Measurements from ENCODE around the gene UPF3A.
"Not testable (repeated sequence)": the region's sequence is repeated elsewhere in the genome, so short reads cannot be mapped to it uniquely, and the experiment has no call there.

UPF3A gene

GRCh38 chr13:114281351-114282040, at the start of gene UPF3A:
UPF3A (plus strand) TSS chr13:114281601; CDS start chr13:114281640, 39 bp downstream.
- peak; percentile 91 for DNase-seq

GRCh38 chr13:114231886-114232285, 49.5 kb upstream of the UPF3A start:
- DNase-seq = no peak

GRCh38 chr13:114234266-114234644, 47.1 kb upstream of the UPF3A start:
- DNase-seq = no peak

- DNase-seq = peak; percentile 88
Measured at GRCh38 chr13:114234645-114235421, 46.6 kb upstream of the UPF3A start, which contains the start of gene CDC16. CDC16 (plus strand) TSS chr13:114234897; CDS start chr13:114235085, 188 bp downstream.

GRCh38 chr13:114235697-114236096, 45.7 kb upstream of the UPF3A start:
- no peak for DNase-seq

- no peak for DNase-seq
Measured at GRCh38 chr13:114236227-114236626, 45.2 kb upstream of the UPF3A start.

GRCh38 chr13:114237415-114238112, 43.8 kb upstream of the UPF3A start:
- no peak for DNase-seq

GRCh38 chr13:114241918-114242317, 39.5 kb upstream of the UPF3A start:
- DNase-seq = no peak

GRCh38 chr13:114243971-114244370, 37.4 kb upstream of the UPF3A start:
- no peak for DNase-seq

- no peak for DNase-seq
Measured at GRCh38 chr13:114244637-114245036, 36.8 kb upstream of the UPF3A start.

GRCh38 chr13:114248011-114248410, 33.4 kb upstream of the UPF3A start:
- no peak for DNase-seq

- DNase-seq = no peak
Measured at GRCh38 chr13:114249077-114249476, 32.3 kb upstream of the UPF3A start.

- DNase-seq = not testable (repeated sequence)
Measured at GRCh38 chr13:114251639-114252440, 29.6 kb upstream of the UPF3A start.

GRCh38 chr13:114256547-114256946, 24.9 kb upstream of the UPF3A start:
- no peak for DNase-seq

GRCh38 chr13:114257014-114257413, 24.4 kb upstream of the UPF3A start:
- DNase-seq = no peak

- no peak for DNase-seq
Measured at GRCh38 chr13:114258589-114258988, 22.8 kb upstream of the UPF3A start.

- DNase-seq = no peak
Measured at GRCh38 chr13:114259374-114259773, 22.0 kb upstream of the UPF3A start.

- no peak for DNase-seq
Measured at GRCh38 chr13:114259974-114260373, 21.4 kb upstream of the UPF3A start.

- no peak for DNase-seq
Measured at GRCh38 chr13:114260814-114261213, 20.6 kb upstream of the UPF3A start.

- DNase-seq = no peak
Measured at GRCh38 chr13:114261328-114261965, 20.0 kb upstream of the UPF3A start.

- DNase-seq = no peak
Measured at GRCh38 chr13:114263578-114263977, 17.8 kb upstream of the UPF3A start.

GRCh38 chr13:114264313-114264712, 17.1 kb upstream of the UPF3A start:
- DNase-seq = not testable (repeated sequence)

Data from activated T-cell treated with anti-CD3 and anti-CD28 coated beads, Interleukin-2, amount 50 U/mL, for 1 hour (primary cell).